K562 (cell line): ENCODE measurements around the gene NRXN3. TPM values are rescaled to one million over a fixed set of nuclear protein-coding genes. Genes with fewer than 3 reads are reported as not detected.

ENCODE experiments used
- ATAC-seq: fragments of 200-7000 bp; cut with Tn5 transposase; 3 replicates; pipeline ENCODE4 v1.9.1; 2020; ENCODE audit warnings: moderate library complexity
- BruUV-seq: library from RNA; stranded (reverse); fragments of 400-500 nt; replicated peaks from 2 replicates; lab custom pipeline; 2021; lab: Mats Ljungman, UMichigan
- CTCF ChIA-PET: fragments of 300-600 bp; formaldehyde crosslinking; extraction: SDS; loops from one replicate; lab custom pipeline; 2021; ENCODE audit warnings: low intra/inter-chr PET ratio; lab: Yijun Ruan, JAX
- POLR2A ChIA-PET: fragments of 300-600, 350-650 bp; sonication (Branson Sonifier 250); formaldehyde crosslinking; extraction: SDS; loops from one replicate; lab custom pipeline; 2021; ENCODE audit warnings: antibody characterized with exemption, inconsistent platforms; lab: Yijun Ruan, JAX
- DNase-seq, 4 experiments: peaks; one replicate each; pipeline versions ENCODE4 v3.0.0 to v3.0.0-alpha.2; 2011 to 2018; ENCODE audit warnings: low spot score in 3 of 4, mixed read lengths in 3 of 4; ENCODE audit errors: extremely low read depth in 1 of 4
- FAIRE-seq: peaks from 2 replicates; lab custom pipeline; 2011; peaks lifted over from hg19 to GRCh38; lab: Jason Lieb, UNC
- H2AFZ ChIP-seq: 2 replicates; pipeline ENCODE4 v1.6.0; 2011; ENCODE audit warnings: low read depth, low read length, control low read depth, inconsistent platforms
- H3K27ac ChIP-seq: fragments of 200-600 bp; 3 replicates; pipeline ENCODE4 v1.8.0; 2011; ENCODE audit warnings: low read depth, mild to moderate bottlenecking, control low read depth, inconsistent platforms, low read length, moderate library complexity, mixed read lengths; ENCODE audit errors: extremely low read depth
- H3K27me3 ChIP-seq, 2 experiments: fragments of 300-600 bp in 1 of 2; 2 replicates in 1 of 2; 3 replicates in 1 of 2; pipeline versions ENCODE4 v1.6.0 to v1.8.0; 2011; ENCODE audit warnings: inconsistent platforms in 2 of 2, low read length in 2 of 2, mild to moderate bottlenecking in 1 of 2, mixed read lengths in 1 of 2, moderate library complexity in 1 of 2; ENCODE audit not compliant: control insufficient read depth in 2 of 2, insufficient read depth in 2 of 2
- H3K36me3 ChIP-seq: fragments of 300-600 bp; 3 replicates; pipeline ENCODE4 v1.8.0; 2011; ENCODE audit warnings: mild to moderate bottlenecking, low read length, inconsistent platforms; ENCODE audit not compliant: control insufficient read depth, insufficient read depth
- H3K4me1 ChIP-seq, 2 experiments: fragments of 200-600 bp in 1 of 2; replicated peaks in 1 of 2; 2 replicates in 1 of 2; 3 replicates in 1 of 2; pipeline versions ENCODE4 v1.5.1 to v1.8.0; 2011; ENCODE audit warnings: inconsistent platforms in 2 of 2, low read length in 2 of 2, mild to moderate bottlenecking in 1 of 2, mixed read lengths in 1 of 2, moderate library complexity in 1 of 2; ENCODE audit not compliant: control insufficient read depth in 2 of 2, insufficient read depth in 2 of 2
- H3K4me2 ChIP-seq: 2 replicates; pipeline ENCODE4 v1.6.1; 2011; ENCODE audit warnings: low read length, control low read depth, inconsistent platforms, mixed read lengths; ENCODE audit not compliant: insufficient read depth
- H3K4me3 ChIP-seq: fragments of 200-600 bp; sonication (generic), shearing (Covaris generic); 2 replicates; pipeline ENCODE4 v1.5.1; 2016; ENCODE audit warnings: control low read depth, inconsistent platforms
- H3K79me2 ChIP-seq: fragments of 200-600 bp; 3 replicates; pipeline ENCODE4 v1.8.0; 2011; ENCODE audit warnings: low read length, inconsistent platforms; ENCODE audit not compliant: control insufficient read depth, insufficient read depth
- H3K9ac ChIP-seq, 2 experiments: 2 replicates each; pipeline versions ENCODE4 v1.6.0 to v1.6.1; 2011; ENCODE audit warnings: low read depth in 2 of 2, low read length in 2 of 2, control low read depth in 1 of 2, inconsistent platforms in 1 of 2, mild to moderate bottlenecking in 1 of 2, mixed read lengths in 1 of 2; ENCODE audit not compliant: insufficient read depth in 1 of 2
- H3K9me1 ChIP-seq: one replicate; pipeline ENCODE4 v1.6.0; 2011; ENCODE audit warnings: inconsistent platforms, mild to moderate bottlenecking, low read length, moderate library complexity; ENCODE audit not compliant: control insufficient read depth, insufficient read depth
- H3K9me3 ChIP-seq: replicated peaks from 2 replicates; pipeline ENCODE4 v1.5.1; 2011; ENCODE audit warnings: low read depth, low read length, inconsistent platforms; ENCODE audit not compliant: control insufficient read depth, insufficient read depth
- H4K20me1 ChIP-seq: replicated peaks from 2 replicates; pipeline ENCODE4 v1.6.1; 2011; ENCODE audit warnings: low read length, inconsistent platforms, mixed read lengths; ENCODE audit not compliant: control insufficient read depth, insufficient read depth
- ATF1 ChIP-seq, 2 experiments: fragments of 450-650 bp in 1 of 2; IDR thresholded peaks; 2 replicates each; pipeline ENCODE4 v1.6.1; 2016; ENCODE audit warnings: missing compliant biosample characterization in 1 of 2, missing genetic modification characterization in 1 of 2
- CCNT2 ChIP-seq: IDR thresholded peaks from 2 replicates; pipeline ENCODE4 v1.6.1; 2011; ENCODE audit warnings: borderline replicate concordance, low read depth, mild to moderate bottlenecking, moderate library complexity, mixed read lengths, low read length; ENCODE audit not compliant: insufficient read length; ENCODE audit errors: extremely low read depth
- DPF2 ChIP-seq: fragments of 450-650 bp; IDR thresholded peaks from 2 replicates; pipeline ENCODE4 v1.6.1; 2016
- ELF4 ChIP-seq: fragments of 450-650 bp; formaldehyde crosslinking; IDR thresholded peaks from 2 replicates; pipeline ENCODE4 v1.4.0; 2022; ENCODE audit warnings: missing genetic modification characterization
- FOXM1 ChIP-seq, 2 experiments: fragments of 450-650 bp in 1 of 2; sonication (generic) in 1 of 2; formaldehyde crosslinking in 1 of 2; IDR thresholded peaks; 2 replicates each; pipeline versions ENCODE4 v1.6.1 to v1.9.0; 2017 to 2022; ENCODE audit warnings: low read depth in 2 of 2, mild to moderate bottlenecking in 2 of 2, missing genetic modification reagents in 1 of 2, moderate library complexity in 1 of 2
- HIVEP1 ChIP-seq: fragments of 250-450 bp; sonication (Bioruptor Pico); IDR thresholded peaks from 2 replicates; pipeline ENCODE4 v1.4.0; 2020; ENCODE audit warnings: mild to moderate bottlenecking
- HNRNPLL ChIP-seq: fragments of 200-400 bp; formaldehyde crosslinking; IDR thresholded peaks from 2 replicates; pipeline ENCODE4 v1.6.1; 2017; ENCODE audit warnings: low read length, low read depth, mild to moderate bottlenecking; ENCODE audit not compliant: poor library complexity, severe bottlenecking
- JUNB ChIP-seq: fragments of 450-650 bp; formaldehyde crosslinking; conservative IDR thresholded peaks from 2 replicates; pipeline ENCODE4 v1.4.0; 2020; ENCODE audit warnings: mild to moderate bottlenecking
- MAFF ChIP-seq: IDR thresholded peaks from 2 replicates; pipeline ENCODE4 v1.6.1; 2012; ENCODE audit warnings: low read length, improper control_type of control experiment
- MIER1 ChIP-seq: fragments of 450-650 bp; IDR thresholded peaks from 2 replicates; pipeline ENCODE4 v1.6.1; 2016; ENCODE audit warnings: antibody characterized with exemption, mild to moderate bottlenecking, low read depth
- NFRKB ChIP-seq: fragments of 450-650 bp; IDR thresholded peaks from 2 replicates; pipeline ENCODE4 v1.6.1; 2016; ENCODE audit warnings: low read depth
- SLC30A9 ChIP-seq: fragments of 250-450 bp; sonication (Bioruptor Pico); IDR thresholded peaks from 2 replicates; pipeline ENCODE4 v1.8.0; 2022; ENCODE audit warnings: mild to moderate bottlenecking, moderate library complexity
- TAF9B ChIP-seq: fragments of 450-650 bp; IDR thresholded peaks from 2 replicates; pipeline ENCODE4 v1.6.1; 2018; ENCODE audit warnings: mild to moderate bottlenecking; ENCODE audit not compliant: partially characterized antibody
- ZBED1 ChIP-seq: IDR thresholded peaks from 2 replicates; pipeline ENCODE4 v1.6.1; 2014
- ZNF57 ChIP-seq: fragments of 450-650 bp; formaldehyde crosslinking; IDR thresholded peaks from 2 replicates; pipeline ENCODE4 v1.4.0; 2020; ENCODE audit warnings: mild to moderate bottlenecking, moderate library complexity
- ZNF778 ChIP-seq: fragments of 450-650 bp; formaldehyde crosslinking; IDR thresholded peaks from 2 replicates; pipeline ENCODE4 v1.4.0; 2020; ENCODE audit warnings: mild to moderate bottlenecking, moderate library complexity
- WGBS: fragments of 100-300 bp; shearing (Covaris generic); methylation state at CpG from one replicate; pipeline ENCODE4 v1.1.6; 2016; ENCODE audit warnings: low coverage, mixed read lengths; ENCODE audit not compliant: insufficient coverage; ENCODE audit errors: missing lambda C conversion rate; 5-methylcytosine and 5-hydroxymethylcytosine counted together
- in situ Hi-C: fragments of 300-500 bp; cut with MboI; formaldehyde crosslinking; loops from 4 replicates; pipeline ENCODE4 v1.15.0; 2018; ENCODE audit warnings: inconsistent platforms, mixed read lengths
- intact Hi-C: fragments of 100-400 bp; cut with micrococcal nuclease; formaldehyde crosslinking; loops from 2 replicates; pipeline ENCODE4 v1.14.2; 2022
- polyA plus RNA-seq, 8 experiments: library from polyadenylated mRNA; depleted of rRNA in 4 of 8; stranded (reverse) in 5 of 8; unstranded in 3 of 8; fragments of >200 nt; fragmentation: Nextera tagmentation in 2 of 8; fragmentation: Illumina TruSeq in 1 of 8; extraction: Ambion mirVana in 2 of 8; extraction: Trizol in 1 of 8; gene quantifications; 2 replicates each; pipeline versions ENCODE4 v1.2.1 to v1.2.3, GENCODE V29; 2011 to 2014; ENCODE audit warnings: inconsistent platforms in 1 of 8, missing spikeins in 1 of 8
- total RNA-seq, 7 experiments: library from RNA; depleted of rRNA in 6 of 7; stranded (reverse); fragments of >200 nt in 6 of 7; fragmentation: Illumina TruSeq in 2 of 7; extraction: Trizol in 2 of 7; gene quantifications; 2 replicates each; pipeline versions ENCODE4 v1.2.1 to v1.2.3, GENCODE V29; 2011 to 2021; ENCODE audit warnings: low replicate concordance in 1 of 7
- TF ChIP-seq, protein P1 (sequence below): fragments of 250-450 bp; sonication (Bioruptor Pico); IDR thresholded peaks from 2 replicates; pipeline ENCODE4 v1.8.0; 2021; ENCODE audit warnings: borderline replicate concordance, mild to moderate bottlenecking, moderate library complexity; ENCODE audit not compliant: poor library complexity, severe bottlenecking

NRXN3 gene
- total and polyA plus RNA-seq, 9 of the 15 experiments (the other 6 are each of a cell fraction or from before 2014, with no cell fraction given), result 0.09 TPM; not detected in 8

DNA sequence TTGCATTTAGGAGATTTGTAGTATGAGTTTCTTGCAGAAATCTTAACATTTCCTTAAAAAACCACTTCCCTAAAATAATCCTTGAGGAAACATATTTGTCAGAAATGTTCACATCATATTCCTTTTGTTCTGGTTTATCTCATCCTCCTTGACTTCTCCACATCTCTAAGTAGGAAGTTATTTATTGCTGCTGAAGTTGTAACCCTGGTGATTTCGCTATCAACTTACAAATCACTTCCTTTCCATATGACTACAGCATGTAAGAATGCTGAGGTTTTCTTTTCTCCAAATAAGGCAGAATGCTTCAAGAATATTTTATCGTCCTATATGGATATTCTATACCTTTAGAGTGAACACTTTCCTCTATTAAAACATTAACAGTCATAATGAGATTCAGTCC is 751.7 kb downstream of the NRXN3 start (continued):
- no peak for TF ChIP-seq ZNF57 (CRISPR knock-in tag)

DNA sequence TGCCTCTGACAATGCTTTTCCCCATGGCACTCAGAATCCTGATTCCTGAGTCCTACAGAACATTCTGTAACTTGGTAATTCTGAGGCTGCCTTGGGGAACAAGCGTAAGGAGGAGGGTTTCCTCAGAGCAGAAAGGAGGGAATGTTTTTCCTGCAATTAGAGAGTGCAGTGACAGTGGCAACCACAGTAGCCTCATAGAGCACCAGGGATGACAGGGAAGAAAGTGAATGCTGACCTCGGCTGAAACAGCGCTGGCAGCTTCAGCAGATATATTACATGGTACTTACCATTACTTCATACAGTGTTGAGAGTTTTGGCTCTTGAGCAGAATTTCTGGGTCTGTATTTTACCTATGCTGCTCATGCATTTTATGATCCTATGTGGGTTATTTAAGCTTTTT is 757.1 kb downstream of the NRXN3 start:
- in situ Hi-C loops (no loop called here), intact Hi-C loops (no loop called here)
- H3K9ac ChIP-seq, result no peak overlapping the region
- H3K9me3 ChIP-seq, result no peaks in the 10 kb centered on the region
- H4K20me1 ChIP-seq, result no peaks in the 10 kb centered on the region
- TF ChIP-seq JUNB (CRISPR knock-in tag), result no peak
- no peak for TF ChIP-seq TAF9B
- TF ChIP-seq MAFF, result no peak
- TF ChIP-seq ZBED1, result no peak
- TF ChIP-seq, protein P1, sequence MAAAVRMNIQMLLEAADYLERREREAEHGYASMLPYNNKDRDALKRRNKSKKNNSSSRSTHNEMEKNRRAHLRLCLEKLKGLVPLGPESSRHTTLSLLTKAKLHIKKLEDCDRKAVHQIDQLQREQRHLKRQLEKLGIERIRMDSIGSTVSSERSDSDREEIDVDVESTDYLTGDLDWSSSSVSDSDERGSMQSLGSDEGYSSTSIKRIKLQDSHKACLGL (CRISPR knock-in tag), result no peak
- TF ChIP-seq HIVEP1 (CRISPR knock-in tag), result no peak
- no peak for TF ChIP-seq MIER1
- TF ChIP-seq DPF2, result no peak
- no peak for TF ChIP-seq CCNT2
- TF ChIP-seq NFRKB, result no peak
- no peak for TF ChIP-seq HNRNPLL
- no peak for TF ChIP-seq FOXM1 (IDR thresholded peaks at IDR 0.05; ENCODE audit: low read depth)
- no peak for TF ChIP-seq FOXM1 (CRISPR knock-in tag; IDR thresholded peaks at IDR 0.05; ENCODE audit: low read depth)
- no peak for TF ChIP-seq ELF4
- no peak for TF ChIP-seq SLC30A9 (CRISPR knock-in tag)
- no peak for TF ChIP-seq ATF1 (CRISPR knock-in tag; IDR thresholded peaks at IDR 0.05)
- TF ChIP-seq ATF1 (tag; IDR thresholded peaks at IDR 0.05), result no peak
- TF ChIP-seq ZNF778 (CRISPR knock-in tag), result no peak
- no peaks in the 10 kb centered on the region for H3K27me3 ChIP-seq
- ChIA-PET CTCF (no interaction called here), POLR2A (no interaction called here)
- H3K4me2 ChIP-seq, result no peak overlapping the region
- FAIRE-seq, result no peak
- H3K4me1 ChIP-seq, result no peaks in the 10 kb centered on the region
- H3K79me2 ChIP-seq, result no peaks in the 10 kb centered on the region
- no peak for ATAC-seq
- H3K9me1 ChIP-seq, result no peaks in the 10 kb centered on the region
- BruUV-seq, result no TSS peak
- DNase-seq, result no peak
- H3K4me3 ChIP-seq, result no peak overlapping the region
- WGBS, result 0% methylated on average over 3 of the region's 3 CpGs
- no peak overlapping the region for H3K27ac ChIP-seq
- no peaks in the 10 kb centered on the region for H3K36me3 ChIP-seq
- no peak overlapping the region for H2AFZ ChIP-seq
